GM12891 (cell line): ENCODE results near the gene ZNF14.

ENCODE experiments used
- DNase-seq: peaks from one replicate; pipeline ENCODE4 v3.0.0; 2011; ENCODE audit warnings: low spot score; ENCODE audit not compliant: insufficient read length
- FAIRE-seq: peaks from 2 replicates; lab custom pipeline; 2011; peaks lifted over from hg19 to GRCh38; lab: Jason Lieb, UNC
- PAX5 ChIP-seq: IDR thresholded peaks from 2 replicates; pipeline ENCODE4 v1.6.1; 2011; ENCODE audit warnings: low read length, moderate library complexity, mild to moderate bottlenecking; ENCODE audit not compliant: insufficient read depth, severe bottlenecking
- POLR2A ChIP-seq: IDR thresholded peaks from 2 replicates; pipeline ENCODE4 v1.6.1; 2011; ENCODE audit warnings: low read depth, low read length, control low read depth
- POLR2AphosphoS5 ChIP-seq: IDR thresholded peaks from 2 replicates; pipeline ENCODE4 v1.6.1; 2011; ENCODE audit warnings: low read depth, low read length, control low read depth
- POU2F2 ChIP-seq: IDR thresholded peaks from 2 replicates; pipeline ENCODE4 v1.6.1; 2011; ENCODE audit warnings: low read depth, mild to moderate bottlenecking, control low read depth, low read length, moderate library complexity
- SPI1 ChIP-seq: IDR thresholded peaks from 2 replicates; pipeline ENCODE4 v1.6.1; 2011; ENCODE audit warnings: low read depth, low read length, control low read depth
- TAF1 ChIP-seq: IDR thresholded peaks from 2 replicates; pipeline ENCODE4 v1.6.1; 2011; ENCODE audit warnings: low read depth, low read length, control low read depth

ZNF14 gene

GRCh38 chr19:19752760-19753403, 20.0 kb upstream of the ZNF14 start:
- no peak for TF ChIP-seq TAF1
- no peak for TF ChIP-seq POU2F2
- TF ChIP-seq POLR2AphosphoS5 = no peak
- TF ChIP-seq SPI1 = no peak
- TF ChIP-seq POLR2A = no peak
- TF ChIP-seq PAX5 = no peak
- FAIRE-seq (no peak), DNase-seq (no peak)

- TF ChIP-seq PAX5 (no peak), POLR2A (no peak), TAF1 (no peak), POLR2AphosphoS5 (no peak), POU2F2 (no peak), SPI1 (no peak)
- DNase-seq = no peak
- no peak for FAIRE-seq
Measured at GRCh38 chr19:19751846-19752245, 18.9 kb upstream of the ZNF14 start.

GRCh38 chr19:19750842-19751790, 18.2 kb upstream of the ZNF14 start:
- DNase-seq (no peak), FAIRE-seq (no peak)
- TF ChIP-seq PAX5 (no peak), POLR2A (no peak), TAF1 (no peak), POLR2AphosphoS5 (no peak), SPI1 (no peak), POU2F2 (no peak)

- no peak for FAIRE-seq
- TF ChIP-seq PAX5 (no peak), POU2F2 (no peak), POLR2AphosphoS5 (no peak), SPI1 (no peak), TAF1 (no peak), POLR2A (no peak)
- peak; percentile 8 for DNase-seq
Measured at GRCh38 chr19:19749908-19750841, 17.3 kb upstream of the ZNF14 start.

GRCh38 chr19:19749117-19749907, 16.4 kb upstream of the ZNF14 start:
- no peak for TF ChIP-seq SPI1
- TF ChIP-seq TAF1 = no peak
- no peak for TF ChIP-seq PAX5
- TF ChIP-seq POU2F2 = no peak
- no peak for TF ChIP-seq POLR2A
- TF ChIP-seq POLR2AphosphoS5 = no peak
- peak; percentile 9 for DNase-seq
- no peak for FAIRE-seq

GRCh38 chr19:19748249-19748938, 15.5 kb upstream of the ZNF14 start:
- FAIRE-seq (no peak), DNase-seq (peak; percentile 11)
- TF ChIP-seq POLR2AphosphoS5 (no peak), POU2F2 (no peak)

GRCh38 chr19:19747357-19748220, 14.7 kb upstream of the ZNF14 start:
- peak; percentile 15 for DNase-seq
- TF ChIP-seq POLR2A (no peak), TAF1 (no peak), POLR2AphosphoS5 (no peak), SPI1 (no peak), POU2F2 (no peak), PAX5 (no peak)
- no peak for FAIRE-seq
